Activated T-cell treated with anti-CD3 and anti-CD28 coated beads, Interleukin-2, amount 50 U/mL, for 48 hours (primary cell): Measurements from ENCODE around the gene MPI.

Source experiments
- DNase-seq, 2 experiments: peaks; one replicate each; pipeline ENCODE4 v3.0.0-alpha.2; 2020

MPI gene

GRCh38 chr15:74889883-74890664 lies at the start of gene MPI:
TSS of gene MPI (plus strand) at chr15:74890042. CDS start at chr15:74890074, 32 bp downstream.
- peak; percentile 93 to 94 for DNase-seq

- DNase-seq = no peak
Observed at GRCh38 chr15:74840851-74841775, 48.7 kb upstream of the MPI start.

GRCh38 chr15:74841891-74842373 lies 47.9 kb upstream of the MPI start:
- DNase-seq = no peak

- peak; percentile 95 to 96 for DNase-seq
Observed at GRCh38 chr15:74842581-74843444, 47.0 kb upstream of the MPI start, which contains the start of gene ULK3. TSS of gene ULK3 (minus strand) at chr15:74843156. CDS start at chr15:74843105, 51 bp downstream.

GRCh38 chr15:74843445-74843828 lies 46.4 kb upstream of the MPI start:
- peak in 1 of 2 experiments; percentile 28 for DNase-seq

GRCh38 chr15:74843891-74844299 lies 45.9 kb upstream of the MPI start:
- DNase-seq = peak; percentile 42

GRCh38 chr15:74844319-74845207 lies 45.3 kb upstream of the MPI start:
- peak in 1 of 2 experiments; percentile 32 for DNase-seq

- DNase-seq = peak; percentile 74 to 77
Observed at GRCh38 chr15:74845208-74845568, 44.7 kb upstream of the MPI start.

- no peak for DNase-seq
Observed at GRCh38 chr15:74845581-74845980, 44.3 kb upstream of the MPI start.

- DNase-seq = no peak
Observed at GRCh38 chr15:74847432-74847831, 42.4 kb upstream of the MPI start.

- no peak for DNase-seq
Observed at GRCh38 chr15:74850393-74850792, 39.4 kb upstream of the MPI start.

GRCh38 chr15:74851960-74852359 lies 37.9 kb upstream of the MPI start:
- DNase-seq = no peak

GRCh38 chr15:74854453-74855022 lies 35.3 kb upstream of the MPI start:
- no peak for DNase-seq

- DNase-seq = no peak
Observed at GRCh38 chr15:74855857-74856256, 34.0 kb upstream of the MPI start.

- DNase-seq = no peak
Observed at GRCh38 chr15:74856537-74856936, 33.3 kb upstream of the MPI start.

- no peak for DNase-seq
Observed at GRCh38 chr15:74857082-74857655, 32.7 kb upstream of the MPI start.

- DNase-seq = no peak
Observed at GRCh38 chr15:74857671-74858368, 32.0 kb upstream of the MPI start.

- no peak for DNase-seq
Observed at GRCh38 chr15:74858369-74858740, 31.5 kb upstream of the MPI start.

GRCh38 chr15:74863239-74864056 lies 26.4 kb upstream of the MPI start:
- DNase-seq = peak; percentile 41 to 53
